OCI-LY1 (cell line): ENCODE data around the gene CEP83.

Source experiments
- H2AFZ ChIP-seq: fragments of 200-600 bp; sonication (generic), shearing (Covaris generic); 2 replicates; pipeline ENCODE4 v1.6.0; 2014; ENCODE audit warnings: antibody characterized with exemption, mild to moderate bottlenecking, low read length
- H3F3A ChIP-seq: fragments of 200-600 bp; sonication (generic), shearing (Covaris generic); 2 replicates; pipeline ENCODE4 v1.6.0; 2014; ENCODE audit warnings: mild to moderate bottlenecking, antibody characterized with exemption, low read length, moderate library complexity; ENCODE audit not compliant: insufficient read depth
- H3K27ac ChIP-seq: fragments of 200-600 bp; sonication (generic); 2 replicates; pipeline ENCODE4 v1.5.1; 2014; ENCODE audit warnings: low read length, mixed run types, mild to moderate bottlenecking, low read depth; ENCODE audit not compliant: poor library complexity, severe bottlenecking
- H3K27me3 ChIP-seq: fragments of 200-600 bp; sonication (generic); 2 replicates; pipeline ENCODE4 v1.6.0; 2014; ENCODE audit warnings: antibody characterized with exemption, mild to moderate bottlenecking, low read length, moderate library complexity; ENCODE audit not compliant: insufficient read depth
- H3K36me3 ChIP-seq: fragments of 200-600 bp; sonication (generic); 2 replicates; pipeline ENCODE4 v1.6.1; 2014; ENCODE audit warnings: mild to moderate bottlenecking, antibody characterized with exemption, low read length, moderate library complexity, mixed read lengths; ENCODE audit not compliant: insufficient read depth
- H3K4me1 ChIP-seq: fragments of 200-600 bp; sonication (generic); 2 replicates; pipeline ENCODE4 v1.5.1; 2014; ENCODE audit warnings: mild to moderate bottlenecking, low read length, moderate library complexity; ENCODE audit not compliant: insufficient read depth, severe bottlenecking
- H3K4me2 ChIP-seq: fragments of 200-600 bp; sonication (generic), shearing (Covaris generic); 2 replicates; pipeline ENCODE4 v1.6.1; 2014; ENCODE audit warnings: low read length
- H3K4me3 ChIP-seq: fragments of 200-600 bp; sonication (generic); 2 replicates; pipeline ENCODE4 v1.5.1; 2014; ENCODE audit warnings: low read length, low read depth, mild to moderate bottlenecking, mixed read lengths; ENCODE audit not compliant: poor library complexity, severe bottlenecking
- H3K79me2 ChIP-seq: fragments of 200-600 bp; shearing (Covaris generic); 2 replicates; pipeline ENCODE4 v1.6.1; 2016; ENCODE audit warnings: mixed run types, low read length, mixed read lengths; ENCODE audit not compliant: insufficient read depth
- H3K9ac ChIP-seq: fragments of 200-600 bp; sonication (generic), shearing (Covaris generic); 2 replicates; pipeline ENCODE4 v1.6.1; 2014; ENCODE audit warnings: mild to moderate bottlenecking, low read length, mixed read lengths
- H3K9me2 ChIP-seq: fragments of 200-600 bp; sonication (generic), shearing (Covaris generic); 2 replicates; pipeline ENCODE4 v1.6.1; 2014; ENCODE audit warnings: low read depth, mild to moderate bottlenecking, low read length, mixed read lengths
- H3K9me3 ChIP-seq: fragments of 200-600 bp; shearing (Covaris generic); 2 replicates; pipeline ENCODE4 v1.6.1; 2014; ENCODE audit warnings: low read length, mixed read lengths
- H4K20me1 ChIP-seq: fragments of 200-600 bp; sonication (generic), shearing (Covaris generic); 2 replicates; pipeline ENCODE4 v1.6.0; 2016; ENCODE audit warnings: mild to moderate bottlenecking, low read length; ENCODE audit not compliant: insufficient read depth
- CTCF ChIP-seq: fragments of 200-600 bp; sonication (generic), shearing (Covaris generic); IDR thresholded peaks from 2 replicates; pipeline ENCODE4 v1.5.1; 2017; ENCODE audit warnings: mild to moderate bottlenecking, antibody characterized with exemption, low read length, moderate library complexity, mixed read lengths
- EZH2 ChIP-seq: fragments of 200-600 bp; sonication (generic), shearing (Covaris generic); IDR thresholded peaks from 2 replicates; pipeline ENCODE4 v1.8.0; 2017; ENCODE audit warnings: borderline replicate concordance, mixed run types, mild to moderate bottlenecking, antibody characterized with exemption, low read length, moderate library complexity, mixed read lengths

The CEP83 gene

GRCh38 chr12:94340573-94340972 lies 119.1 kb downstream of the CEP83 start:
- Histone ChIP-seq H2AFZ (no peak overlapping the region), H3K4me3 (no peak overlapping the region), H3K4me1 (no peaks in the 10 kb centered on the region), H3K9me3 (no peaks in the 10 kb centered on the region), H4K20me1 (no peaks in the 10 kb centered on the region), H3K9ac (no peak overlapping the region), H3F3A (no peaks in the 10 kb centered on the region), H3K27me3 (no peaks in the 10 kb centered on the region), H3K36me3 (peaks cover 10% of the 10 kb centered on the region), H3K4me2 (no peak overlapping the region), H3K79me2 (no peaks in the 10 kb centered on the region), H3K9me2 (no peaks in the 10 kb centered on the region), H3K27ac (no peak overlapping the region)
- TF ChIP-seq CTCF (no peak), EZH2 (no peak)

GRCh38 chr12:94338006-94338794 lies 121.5 kb downstream of the CEP83 start:
- H3K27me3 ChIP-seq: no peaks in the 10 kb centered on the region
- H4K20me1 ChIP-seq: no peaks in the 10 kb centered on the region
- 0 out of 2 replicates have a peak, but pooled peaks cover 3% of the 10 kb centered on the region for H3K36me3 ChIP-seq
- no peak overlapping the region for H2AFZ ChIP-seq
- TF ChIP-seq CTCF (no peak), EZH2 (no peak)
- H3K4me2 ChIP-seq: no peak overlapping the region
- H3K79me2 ChIP-seq: no peaks in the 10 kb centered on the region
- no peak overlapping the region for H3K27ac ChIP-seq
- no peaks in the 10 kb centered on the region for H3K9me3 ChIP-seq
- H3F3A ChIP-seq: no peaks in the 10 kb centered on the region
- H3K9me2 ChIP-seq: no peaks in the 10 kb centered on the region
- H3K4me1 ChIP-seq: no peaks in the 10 kb centered on the region
- no peak overlapping the region for H3K4me3 ChIP-seq
- H3K9ac ChIP-seq: no peak overlapping the region

GRCh38 chr12:94336211-94336925 lies 123.3 kb downstream of the CEP83 start:
- H2AFZ ChIP-seq: no peak overlapping the region
- no peak overlapping the region for H3K4me2 ChIP-seq
- H3K9me3 ChIP-seq: no peaks in the 10 kb centered on the region
- H3K9me2 ChIP-seq: no peaks in the 10 kb centered on the region
- H3K27ac ChIP-seq: no peak overlapping the region
- TF ChIP-seq EZH2: no peak
- TF ChIP-seq CTCF: no peak
- H3K79me2 ChIP-seq: no peaks in the 10 kb centered on the region
- H3K4me1 ChIP-seq: no peaks in the 10 kb centered on the region
- no peaks in the 10 kb centered on the region for H3K27me3 ChIP-seq
- H3K36me3 ChIP-seq: peaks cover 9% of the 10 kb centered on the region
- H3F3A ChIP-seq: no peaks in the 10 kb centered on the region
- no peaks in the 10 kb centered on the region for H4K20me1 ChIP-seq
- H3K4me3 ChIP-seq: no peak overlapping the region
- no peak overlapping the region for H3K9ac ChIP-seq
